Spleen (tissue), 11 donors: ENCODE results near the gene WDR59. TPM values are rescaled to one million over a fixed set of nuclear protein-coding genes. Genes with fewer than 3 reads are reported as not detected.
"Not testable (repeated sequence)": the region's sequence is repeated elsewhere in the genome, so short reads cannot be mapped to it uniquely, and the experiment has no call there.

ENCODE experiments used
- DNase-seq: peaks from one replicate; pipeline ENCODE4 v3.0.0-alpha.2; 2020
- H3K27ac ChIP-seq, 8 donors: fragments of 200-600 bp; sonication (generic) in 7 of 8; 1 replicate in 4 of 8; 2 replicates in 4 of 8; pipeline versions ENCODE4 v1.5.0 to v1.8.0; 2016 to 2021; ENCODE audit warnings: inconsistent platforms in 4 of 8, mild to moderate bottlenecking in 4 of 8, moderate library complexity in 1 of 8
- H3K27me3 ChIP-seq, 7 donors: fragments of 200-600 bp; sonication (generic) in 6 of 7; replicated peaks in 1 of 7; 1 replicate in 4 of 7; 2 replicates in 3 of 7; pipeline versions ENCODE4 v1.5.0 to v1.8.0; 2016 to 2021; ENCODE audit warnings: inconsistent platforms in 3 of 7, mild to moderate bottlenecking in 1 of 7
- H3K36me3 ChIP-seq, 6 donors: fragments of 200-600 bp; sonication (generic) in 5 of 6; 1 replicate in 4 of 6; 2 replicates in 2 of 6; pipeline versions ENCODE4 v1.5.0 to v1.8.0; 2016 to 2021; ENCODE audit warnings: inconsistent platforms in 2 of 6
- H3K4me1 ChIP-seq, 6 donors: fragments of 200-600 bp; sonication (generic) in 5 of 6; 1 replicate in 3 of 6; 2 replicates in 3 of 6; pipeline versions ENCODE4 v1.5.0 to v1.8.0; 2016 to 2021; ENCODE audit warnings: inconsistent platforms in 3 of 6
- H3K4me3 ChIP-seq, 8 donors: fragments of 200-600 bp; sonication (generic) in 7 of 8; 1 replicate in 4 of 8; 2 replicates in 4 of 8; pipeline versions ENCODE4 v1.5.0 to v1.8.0; 2016 to 2021; ENCODE audit warnings: inconsistent platforms in 4 of 8, mild to moderate bottlenecking in 4 of 8, moderate library complexity in 2 of 8
- H3K9me3 ChIP-seq, 8 donors: fragments of 200-600 bp; sonication (generic) in 7 of 8; 1 replicate in 4 of 8; 2 replicates in 4 of 8; pipeline versions ENCODE4 v1.5.0 to v1.8.0; 2016 to 2021; ENCODE audit warnings: inconsistent platforms in 4 of 8
- CTCF ChIP-seq, 11 experiments: fragments of 200-600 bp in 7 of 11; fragments of 450-650 bp in 4 of 11; sonication (generic) in 4 of 11; IDR thresholded peaks in 8 of 11; conservative IDR thresholded peaks in 3 of 11; 1 replicate in 7 of 11; 2 replicates in 4 of 11; pipeline versions ENCODE4 v1.4.0 to v1.8.0; 2016 to 2021; ENCODE audit warnings: antibody characterized with exemption in 11 of 11, inconsistent platforms in 4 of 11, mild to moderate bottlenecking in 1 of 11
- POLR2A ChIP-seq, 3 donors: fragments of 450-650 bp; IDR thresholded peaks; one replicate each; pipeline ENCODE4 v1.5.1; 2017; ENCODE audit warnings: antibody characterized with exemption in 3 of 3, mild to moderate bottlenecking in 1 of 3
- POLR2AphosphoS5 ChIP-seq, 3 donors: sonication (generic); formaldehyde crosslinking; IDR thresholded peaks; one replicate each; pipeline ENCODE4 v1.5.1; 2017; ENCODE audit warnings: antibody characterized with exemption in 3 of 3
- WGBS, 5 donors: extraction: QIAGEN DNeasy Blood & Tissue Kit in 3 of 5; methylation state at CpG; one replicate each; pipeline versions ENCODE4 v1.1.5 to v1.1.7; 2013 to 2018; 5-methylcytosine and 5-hydroxymethylcytosine counted together
- intact Hi-C: fragments of 100-400 bp; cut with DNase I; formaldehyde crosslinking; loops from one replicate; pipeline ENCODE4 v1.15.0; 2023; ENCODE audit warnings: low total_unique reads
- polyA plus RNA-seq, 3 donors: library from polyadenylated mRNA; stranded (reverse); fragments of 200-250 nt; gene quantifications; one replicate each; pipeline ENCODE4 v1.2.1, GENCODE V29; 2013
- total RNA-seq, 7 donors: library from RNA; depleted of rRNA in 3 of 7; stranded (reverse); fragments of >200 nt in 3 of 7; fragmentation: NEBNext Ultra II Directional in 4 of 7; extraction: Animal tissue kit (Norgen Biotek cat#: 25700) in 4 of 7; gene quantifications; one replicate each; pipeline versions ENCODE4 v1.1.0 to v1.2.1, GENCODE V29; 2016 to 2021
- donor health status: healthy with polysubstance abuse.
- donor health status: DM: no; HTN: no; CAD: no; lungs with moderate emphysema.
- donor health status: DM: no; HTN: no; CAD: no.
- donor health status: Bipolar disorder and iron deficiency.
- donor health status: healthy.
- donor health status: DM: no; HTN: no; CAD: no.
- donor health status: DM: yes; HTN: yes; CAD: no.

Gene WDR59
- total and polyA plus RNA-seq, 10 donors, result 18.1 to 76.7 (median 46.4) TPM

GRCh38 chr16:75028544-75029135 is 43.7 kb upstream of the WDR59 start:
- TF ChIP-seq CTCF (IDR thresholded peaks at IDR 0.05 in 8 of 11, conservative IDR thresholded peaks at IDR 0.05 in 3 of 11), result no peak
- DNase-seq, result no peak
- no peaks in the 10 kb centered on the region for H3K27me3 ChIP-seq
- no peaks in the 10 kb centered on the region for H3K36me3 ChIP-seq
- no peak overlapping the region for H3K4me3 ChIP-seq
- H3K27ac ChIP-seq, result no peak overlapping the region
- intact Hi-C loops, result no loop called here
- H3K9me3 ChIP-seq, result no peaks in the 10 kb centered on the region
- WGBS, 5 donors, result 65 to 75% (median 70%) methylated on average over 4 of the region's 4 CpGs
- peaks cover 0 to 29% (median 8%) of the 10 kb centered on the region in 6 donors for H3K4me1 ChIP-seq

- Histone ChIP-seq H3K9me3 (no peaks in the 10 kb centered on the region), H3K27ac (no peak overlapping the region), H3K4me1 (peaks cover 0 to 29% (median 8%) of the 10 kb centered on the region in 6 donors), H3K36me3 (no peaks in the 10 kb centered on the region), H3K4me3 (no peak overlapping the region), H3K27me3 (no peaks in the 10 kb centered on the region)
- no peak for DNase-seq
- intact Hi-C loops, result no loop called here
- TF ChIP-seq CTCF (IDR thresholded peaks at IDR 0.05 in 8 of 11, conservative IDR thresholded peaks at IDR 0.05 in 3 of 11), result no peak
- TF ChIP-seq POLR2AphosphoS5 (IDR thresholded peaks at IDR 0.05), result no peak
- WGBS, 5 donors, result 93 to 96% (median 95%) methylated on average over 6 of the region's 6 CpGs
Measured at GRCh38 chr16:75027520-75028300, 42.8 kb upstream of the WDR59 start.

DNA sequence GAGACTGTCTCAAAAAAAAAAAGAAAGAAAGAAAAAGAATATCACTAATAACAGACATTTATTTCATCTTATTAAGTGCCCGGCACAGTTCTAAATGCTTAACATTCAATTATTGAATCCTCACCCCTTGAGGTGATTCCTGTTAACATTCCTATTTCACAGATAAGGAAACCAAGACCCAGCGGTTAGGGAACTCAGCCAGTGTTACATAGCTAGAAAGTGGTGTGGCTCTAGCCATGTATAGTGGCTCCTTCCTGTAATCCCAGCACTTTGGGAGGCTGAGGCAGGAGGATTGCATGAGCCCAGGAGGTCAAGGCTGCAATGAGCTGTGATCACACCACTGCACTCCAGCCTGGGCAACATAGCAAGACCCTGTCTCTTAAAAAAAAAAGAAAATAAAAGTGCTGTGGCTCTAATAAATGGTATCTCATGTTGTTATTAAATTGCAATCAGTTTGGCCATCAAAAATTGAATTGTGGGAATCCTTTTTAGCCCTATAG is 42.0 kb upstream of the WDR59 start:
- DNase-seq, result no peak
- H3K4me3 ChIP-seq, result no peak overlapping the region
- WGBS, 5 donors, result 90 to 96% (median 94%) methylated on average over 2 of the region's 2 CpGs
- H3K27me3 ChIP-seq, result no peaks in the 10 kb centered on the region
- peak overlapping the region in 3 of 8 donors; percentile 39 to 45 (median 39) for H3K27ac ChIP-seq
- TF ChIP-seq POLR2A (IDR thresholded peaks at IDR 0.05) (no peak), POLR2AphosphoS5 (IDR thresholded peaks at IDR 0.05) (no peak), CTCF (IDR thresholded peaks at IDR 0.05 in 8 of 11, conservative IDR thresholded peaks at IDR 0.05 in 3 of 11) (no peak)
- H3K9me3 ChIP-seq, result peaks cover 0 to 7% (median 2%) of the 10 kb centered on the region in 8 donors
- H3K36me3 ChIP-seq, result no peaks in the 10 kb centered on the region
- peaks cover 0 to 29% (median 8%) of the 10 kb centered on the region in 6 donors for H3K4me1 ChIP-seq
- intact Hi-C loops, result no loop called here

GRCh38 chr16:75026239-75026891 is 41.4 kb upstream of the WDR59 start:
- intact Hi-C loops, H3K27me3 ChIP-seq, H3K36me3 ChIP-seq, DNase-seq, H3K4me3 ChIP-seq: not testable (repeated sequence)
- WGBS, 5 donors, result 81 to 83% (median 82%) methylated on average over 10 of the region's 10 CpGs
- Histone ChIP-seq H3K9me3 (peaks cover 0 to 13% (median 7%) of the 10 kb centered on the region in 8 donors), H3K4me1 (peaks cover 0 to 29% (median 8%) of the 10 kb centered on the region in 6 donors), H3K27ac (peak overlapping the region in 3 of 8 donors; percentile 39 to 46 (median 39))
- peak in 1 of 3 donors; percentile 12 for TF ChIP-seq POLR2AphosphoS5 (IDR thresholded peaks at IDR 0.05)
